GM12875 (cell line): ENCODE data around the gene PTPN9.

ENCODE experiments used
- H3K4me3 ChIP-seq: one replicate; pipeline ENCODE4 v1.5.1; 2011; ENCODE audit warnings: low read depth, low read length, control low read depth
- TF ChIP-seq, protein P1 (sequence below): IDR thresholded peaks from 2 replicates; pipeline ENCODE4 v1.5.1; 2011; ENCODE audit warnings: low read depth, mild to moderate bottlenecking, control low read depth, inconsistent platforms, low read length, moderate library complexity, borderline replicate concordance; ENCODE audit not compliant: insufficient read depth

Gene PTPN9

DNA sequence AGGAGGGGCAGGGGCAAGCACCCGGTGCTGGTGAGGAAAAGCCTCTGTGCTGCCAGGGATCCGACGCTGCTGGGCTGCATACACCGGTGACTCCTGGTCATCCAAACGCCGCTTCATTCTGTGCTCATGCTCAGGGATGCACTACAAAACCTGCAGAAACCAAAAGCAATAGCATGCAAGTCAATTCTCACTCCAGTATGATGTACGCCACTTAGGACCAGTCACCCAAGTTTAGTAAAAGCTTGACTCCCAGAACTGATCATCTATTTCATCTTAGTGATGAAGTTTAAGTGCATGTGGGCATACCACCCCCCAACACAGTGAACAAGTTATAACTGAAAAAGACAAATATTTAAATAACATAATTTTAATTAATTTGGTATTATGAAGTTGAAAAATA is 148.9 kb downstream of the PTPN9 start:
- TF ChIP-seq, protein P1, sequence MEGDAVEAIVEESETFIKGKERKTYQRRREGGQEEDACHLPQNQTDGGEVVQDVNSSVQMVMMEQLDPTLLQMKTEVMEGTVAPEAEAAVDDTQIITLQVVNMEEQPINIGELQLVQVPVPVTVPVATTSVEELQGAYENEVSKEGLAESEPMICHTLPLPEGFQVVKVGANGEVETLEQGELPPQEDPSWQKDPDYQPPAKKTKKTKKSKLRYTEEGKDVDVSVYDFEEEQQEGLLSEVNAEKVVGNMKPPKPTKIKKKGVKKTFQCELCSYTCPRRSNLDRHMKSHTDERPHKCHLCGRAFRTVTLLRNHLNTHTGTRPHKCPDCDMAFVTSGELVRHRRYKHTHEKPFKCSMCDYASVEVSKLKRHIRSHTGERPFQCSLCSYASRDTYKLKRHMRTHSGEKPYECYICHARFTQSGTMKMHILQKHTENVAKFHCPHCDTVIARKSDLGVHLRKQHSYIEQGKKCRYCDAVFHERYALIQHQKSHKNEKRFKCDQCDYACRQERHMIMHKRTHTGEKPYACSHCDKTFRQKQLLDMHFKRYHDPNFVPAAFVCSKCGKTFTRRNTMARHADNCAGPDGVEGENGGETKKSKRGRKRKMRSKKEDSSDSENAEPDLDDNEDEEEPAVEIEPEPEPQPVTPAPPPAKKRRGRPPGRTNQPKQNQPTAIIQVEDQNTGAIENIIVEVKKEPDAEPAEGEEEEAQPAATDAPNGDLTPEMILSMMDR, result no peak
- H3K4me3 ChIP-seq, result no peak overlapping the region

- H3K4me3 ChIP-seq, result no peak overlapping the region
- TF ChIP-seq, protein P1, result no peak
Observed at GRCh38 chr15:75428152-75428551, 151.0 kb downstream of the PTPN9 start.

- TF ChIP-seq, protein P1, result no peak
- H3K4me3 ChIP-seq, result no peak overlapping the region
Observed at GRCh38 chr15:75425966-75426500, 153.1 kb downstream of the PTPN9 start.

DNA sequence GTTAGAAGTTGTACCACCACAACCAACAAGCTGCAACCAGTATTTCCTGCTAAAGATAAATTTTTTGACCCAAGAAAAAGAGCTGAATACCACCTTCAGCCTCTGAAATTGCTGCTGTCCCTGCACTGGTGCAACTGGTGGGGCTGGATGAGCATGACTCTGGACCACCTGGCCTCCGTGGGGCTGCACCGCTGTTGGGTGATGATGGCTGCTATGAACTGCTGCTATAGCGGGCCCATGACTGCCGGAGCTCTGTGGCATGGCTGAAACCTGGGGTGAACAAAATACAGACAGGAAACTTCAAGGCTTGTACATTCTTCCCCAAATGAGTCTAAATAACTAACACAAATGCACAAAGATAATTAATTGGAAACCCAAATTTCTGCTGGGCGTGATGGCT is 156.6 kb downstream of the PTPN9 start:
- TF ChIP-seq, protein P1, result no peak
- H3K4me3 ChIP-seq, result no peak overlapping the region

DNA sequence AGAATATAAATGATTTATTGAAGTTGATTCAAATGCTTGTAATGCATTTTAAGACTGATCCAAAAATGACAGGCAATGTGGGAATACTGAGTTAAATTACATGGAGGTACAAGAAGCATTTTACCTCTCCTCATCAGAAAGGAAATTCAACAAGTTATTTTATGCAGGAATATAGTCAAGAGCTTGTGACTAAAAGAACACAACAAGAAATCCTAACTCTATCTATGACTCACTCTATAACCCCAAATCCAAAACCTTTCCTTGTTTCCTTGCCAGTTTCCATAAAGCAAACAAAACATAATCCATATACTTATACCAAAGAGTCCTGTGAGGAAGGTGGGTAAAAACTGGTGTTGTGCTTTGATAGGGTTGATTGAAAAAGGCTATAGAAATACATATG is 158.4 kb downstream of the PTPN9 start:
- H3K4me3 ChIP-seq, result no peak overlapping the region
- TF ChIP-seq, protein P1, result no peak

DNA sequence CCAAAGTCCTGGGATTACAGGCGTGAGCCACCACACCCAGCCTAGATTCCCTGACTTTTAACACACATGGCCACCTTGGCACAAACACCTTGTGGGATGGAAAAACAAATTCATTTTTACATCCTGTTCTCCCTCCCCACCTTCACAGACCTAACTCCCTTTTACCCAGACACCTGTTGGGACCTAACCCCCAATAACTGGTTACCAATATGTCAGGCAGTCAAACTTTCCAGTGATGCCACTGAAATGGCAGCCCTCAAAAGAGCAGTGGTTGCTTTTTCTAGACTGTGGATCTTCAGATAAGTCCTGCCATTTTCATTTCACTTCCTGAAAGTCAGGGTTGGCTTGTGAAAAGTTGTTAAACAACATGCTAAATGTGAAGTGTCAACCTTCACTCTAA is 162.5 kb downstream of the PTPN9 start:
- TF ChIP-seq, protein P1, result no peak
- H3K4me3 ChIP-seq, result no peak overlapping the region
